Measurements from ENCODE around the gene TTYH2. TPM values are rescaled to one million over a fixed set of nuclear protein-coding genes. Genes with fewer than 3 reads are reported as not detected.
"Not testable (repeated sequence)": the region's sequence is repeated elsewhere in the genome, so short reads cannot be mapped to it uniquely, and the experiment has no call there.

TTYH2 gene
- polyA plus RNA-seq, 2 donors, result 0.67 to 0.82 TPM

GRCh38 chr17:74276541-74277009 lies 63.2 kb downstream of the TTYH2 start:
- H3K4me3 ChIP-seq (ENCODE audit: low read depth in 1 of 2, low read length in 2 of 2), result no peak overlapping the region
- no peaks in the 10 kb centered on the region for H3K27me3 ChIP-seq (ENCODE audit: control insufficient read depth in 1 of 2, insufficient read depth in 2 of 2, low read length in 2 of 2)
- no peaks in the 10 kb centered on the region for H3K36me3 ChIP-seq (ENCODE audit: control insufficient read depth in 2 of 2, insufficient read depth in 2 of 2, low read length in 1 of 2)
- H3K4me1 ChIP-seq (ENCODE audit: control insufficient read depth in 2 of 2, insufficient read depth in 2 of 2, low read length in 1 of 2), result no peaks in the 10 kb centered on the region
- H3K27ac ChIP-seq (ENCODE audit: low read depth in 2 of 2, low read length in 1 of 2), result no peak overlapping the region
- no peaks in the 10 kb centered on the region for H3K9me3 ChIP-seq (ENCODE audit: control insufficient read depth in 2 of 2, insufficient read depth in 1 of 2, low read depth in 1 of 2, low read length in 1 of 2)
- WGBS, 2 donors, result 61 to 65% methylated on average over 5 of the region's 5 CpGs

GRCh38 chr17:74277935-74278334 lies 64.6 kb downstream of the TTYH2 start:
- H3K27me3 ChIP-seq (ENCODE audit: control insufficient read depth in 1 of 2, insufficient read depth in 2 of 2, low read length in 2 of 2), result no peaks in the 10 kb centered on the region
- no peak overlapping the region for H3K27ac ChIP-seq (ENCODE audit: low read depth in 2 of 2, low read length in 1 of 2)
- H3K4me1 ChIP-seq (ENCODE audit: control insufficient read depth in 2 of 2, insufficient read depth in 2 of 2, low read length in 1 of 2), result no peaks in the 10 kb centered on the region
- WGBS, 2 donors, result 68 to 71% methylated on average over 1 of the region's 1 CpG
- no peak overlapping the region for H3K4me3 ChIP-seq (ENCODE audit: low read depth in 1 of 2, low read length in 2 of 2)
- no peaks in the 10 kb centered on the region for H3K36me3 ChIP-seq (ENCODE audit: control insufficient read depth in 2 of 2, insufficient read depth in 2 of 2, low read length in 1 of 2)
- peaks cover 0 to 2% of the 10 kb centered on the region in 2 donors for H3K9me3 ChIP-seq (ENCODE audit: control insufficient read depth in 2 of 2, insufficient read depth in 1 of 2, low read depth in 1 of 2, low read length in 1 of 2)

GRCh38 chr17:74279617-74280016 lies 66.2 kb downstream of the TTYH2 start:
- H3K4me3 ChIP-seq (ENCODE audit: low read depth in 1 of 2, low read length in 2 of 2); H3K27me3 ChIP-seq (ENCODE audit: control insufficient read depth in 1 of 2, insufficient read depth in 2 of 2, low read length in 2 of 2); H3K9me3 ChIP-seq (ENCODE audit: control insufficient read depth in 2 of 2, insufficient read depth in 1 of 2, low read depth in 1 of 2, low read length in 1 of 2); H3K4me1 ChIP-seq (ENCODE audit: control insufficient read depth in 2 of 2, insufficient read depth in 2 of 2, low read length in 1 of 2); H3K36me3 ChIP-seq (ENCODE audit: control insufficient read depth in 2 of 2, insufficient read depth in 2 of 2, low read length in 1 of 2); H3K27ac ChIP-seq (ENCODE audit: low read depth in 2 of 2, low read length in 1 of 2): not testable (repeated sequence)
- 84 to 87% methylated on average over 7 of the region's 7 CpGs for WGBS, 2 donors

- Histone ChIP-seq H3K36me3 (ENCODE audit: control insufficient read depth in 2 of 2, insufficient read depth in 2 of 2, low read length in 1 of 2) (no peaks in the 10 kb centered on the region), H3K9me3 (ENCODE audit: control insufficient read depth in 2 of 2, insufficient read depth in 1 of 2, low read depth in 1 of 2, low read length in 1 of 2) (peaks cover 0 to 2% of the 10 kb centered on the region in 2 donors), H3K27me3 (ENCODE audit: control insufficient read depth in 1 of 2, insufficient read depth in 2 of 2, low read length in 2 of 2) (no peaks in the 10 kb centered on the region), H3K4me1 (ENCODE audit: control insufficient read depth in 2 of 2, insufficient read depth in 2 of 2, low read length in 1 of 2) (no peaks in the 10 kb centered on the region), H3K4me3 (ENCODE audit: low read depth in 1 of 2, low read length in 2 of 2) (no peak overlapping the region), H3K27ac (ENCODE audit: low read depth in 2 of 2, low read length in 1 of 2) (peak overlapping the region in 1 of 2 donors; percentile 8)
- WGBS, 2 donors, result 66 to 73% methylated on average over 9 of the region's 9 CpGs
Observed at GRCh38 chr17:74280093-74280513, 66.7 kb downstream of the TTYH2 start.

GRCh38 chr17:74281799-74282198 lies 68.4 kb downstream of the TTYH2 start:
- Histone ChIP-seq H3K4me3 (ENCODE audit: low read depth in 1 of 2, low read length in 2 of 2) (no peak overlapping the region), H3K36me3 (ENCODE audit: control insufficient read depth in 2 of 2, insufficient read depth in 2 of 2, low read length in 1 of 2) (no peaks in the 10 kb centered on the region), H3K9me3 (ENCODE audit: control insufficient read depth in 2 of 2, insufficient read depth in 1 of 2, low read depth in 1 of 2, low read length in 1 of 2) (peaks cover 0 to 2% of the 10 kb centered on the region in 2 donors), H3K4me1 (ENCODE audit: control insufficient read depth in 2 of 2, insufficient read depth in 2 of 2, low read length in 1 of 2) (no peaks in the 10 kb centered on the region), H3K27me3 (ENCODE audit: control insufficient read depth in 1 of 2, insufficient read depth in 2 of 2, low read length in 2 of 2) (no peaks in the 10 kb centered on the region), H3K27ac (ENCODE audit: low read depth in 2 of 2, low read length in 1 of 2) (no peak overlapping the region)
- WGBS, 2 donors, result 93 to 95% methylated on average over 20 of the region's 20 CpGs

GRCh38 chr17:74282274-74282586 lies 68.9 kb downstream of the TTYH2 start:
- not testable (repeated sequence) for H3K9me3 ChIP-seq (ENCODE audit: control insufficient read depth in 2 of 2, insufficient read depth in 1 of 2, low read depth in 1 of 2, low read length in 1 of 2); H3K4me1 ChIP-seq (ENCODE audit: control insufficient read depth in 2 of 2, insufficient read depth in 2 of 2, low read length in 1 of 2); H3K4me3 ChIP-seq (ENCODE audit: low read depth in 1 of 2, low read length in 2 of 2); H3K27ac ChIP-seq (ENCODE audit: low read depth in 2 of 2, low read length in 1 of 2); H3K27me3 ChIP-seq (ENCODE audit: control insufficient read depth in 1 of 2, insufficient read depth in 2 of 2, low read length in 2 of 2); H3K36me3 ChIP-seq (ENCODE audit: control insufficient read depth in 2 of 2, insufficient read depth in 2 of 2, low read length in 1 of 2)
- WGBS, 2 donors, result 83 to 93% methylated on average over 4 of the region's 4 CpGs

GRCh38 chr17:74282587-74283370 lies 69.4 kb downstream of the TTYH2 start:
- Histone ChIP-seq H3K27me3 (ENCODE audit: control insufficient read depth in 1 of 2, insufficient read depth in 2 of 2, low read length in 2 of 2) (no peaks in the 10 kb centered on the region), H3K36me3 (ENCODE audit: control insufficient read depth in 2 of 2, insufficient read depth in 2 of 2, low read length in 1 of 2) (no peaks in the 10 kb centered on the region), H3K27ac (ENCODE audit: low read depth in 2 of 2, low read length in 1 of 2) (peak overlapping the region in 1 of 2 donors; percentile 6), H3K4me1 (ENCODE audit: control insufficient read depth in 2 of 2, insufficient read depth in 2 of 2, low read length in 1 of 2) (no peaks in the 10 kb centered on the region), H3K4me3 (ENCODE audit: low read depth in 1 of 2, low read length in 2 of 2) (no peak overlapping the region), H3K9me3 (ENCODE audit: control insufficient read depth in 2 of 2, insufficient read depth in 1 of 2, low read depth in 1 of 2, low read length in 1 of 2) (peaks cover 0 to 2% of the 10 kb centered on the region in 2 donors)
- 41 to 44% methylated on average over 9 of the region's 9 CpGs for WGBS, 2 donors

- H3K4me3 ChIP-seq (ENCODE audit: low read depth in 1 of 2, low read length in 2 of 2), result no peak overlapping the region
- H3K36me3 ChIP-seq (ENCODE audit: control insufficient read depth in 2 of 2, insufficient read depth in 2 of 2, low read length in 1 of 2), result no peaks in the 10 kb centered on the region
- H3K27me3 ChIP-seq (ENCODE audit: control insufficient read depth in 1 of 2, insufficient read depth in 2 of 2, low read length in 2 of 2), result no peaks in the 10 kb centered on the region
- no peak overlapping the region for H3K27ac ChIP-seq (ENCODE audit: low read depth in 2 of 2, low read length in 1 of 2)
- WGBS, 2 donors, result 75 to 79% methylated on average over 4 of the region's 4 CpGs
- H3K4me1 ChIP-seq (ENCODE audit: control insufficient read depth in 2 of 2, insufficient read depth in 2 of 2, low read length in 1 of 2), result no peaks in the 10 kb centered on the region
- H3K9me3 ChIP-seq (ENCODE audit: control insufficient read depth in 2 of 2, insufficient read depth in 1 of 2, low read depth in 1 of 2, low read length in 1 of 2), result peaks cover 0 to 2% of the 10 kb centered on the region in 2 donors
Observed at GRCh38 chr17:74283371-74283673, 70.0 kb downstream of the TTYH2 start.

- no peak overlapping the region for H3K4me3 ChIP-seq (ENCODE audit: low read depth in 1 of 2, low read length in 2 of 2)
- peaks cover 0 to 2% of the 10 kb centered on the region in 2 donors for H3K4me1 ChIP-seq (ENCODE audit: control insufficient read depth in 2 of 2, insufficient read depth in 2 of 2, low read length in 1 of 2)
- no peaks in the 10 kb centered on the region for H3K36me3 ChIP-seq (ENCODE audit: control insufficient read depth in 2 of 2, insufficient read depth in 2 of 2, low read length in 1 of 2)
- no peaks in the 10 kb centered on the region for H3K9me3 ChIP-seq (ENCODE audit: control insufficient read depth in 2 of 2, insufficient read depth in 1 of 2, low read depth in 1 of 2, low read length in 1 of 2)
- no peak overlapping the region for H3K27ac ChIP-seq (ENCODE audit: low read depth in 2 of 2, low read length in 1 of 2)
- no peaks in the 10 kb centered on the region for H3K27me3 ChIP-seq (ENCODE audit: control insufficient read depth in 1 of 2, insufficient read depth in 2 of 2, low read length in 2 of 2)
- WGBS, 2 donors, result 82 to 88% methylated on average over 14 of the region's 14 CpGs
Observed at GRCh38 chr17:74287031-74287602, 73.7 kb downstream of the TTYH2 start.

GRCh38 chr17:74288785-74289184 lies 75.4 kb downstream of the TTYH2 start:
- 67 to 73% methylated on average over 5 of the region's 5 CpGs for WGBS, 2 donors
- Histone ChIP-seq H3K4me3 (ENCODE audit: low read depth in 1 of 2, low read length in 2 of 2) (no peak overlapping the region), H3K4me1 (ENCODE audit: control insufficient read depth in 2 of 2, insufficient read depth in 2 of 2, low read length in 1 of 2) (peaks cover 0 to 2% of the 10 kb centered on the region in 2 donors), H3K36me3 (ENCODE audit: control insufficient read depth in 2 of 2, insufficient read depth in 2 of 2, low read length in 1 of 2) (no peaks in the 10 kb centered on the region), H3K9me3 (ENCODE audit: control insufficient read depth in 2 of 2, insufficient read depth in 1 of 2, low read depth in 1 of 2, low read length in 1 of 2) (no peaks in the 10 kb centered on the region), H3K27ac (ENCODE audit: low read depth in 2 of 2, low read length in 1 of 2) (no peak overlapping the region), H3K27me3 (ENCODE audit: control insufficient read depth in 1 of 2, insufficient read depth in 2 of 2, low read length in 2 of 2) (no peaks in the 10 kb centered on the region)
